Endothelial cell of umbilical vein (primary cell): ENCODE results near the gene RPH3AL. TPM values are rescaled to one million over a fixed set of nuclear protein-coding genes. Genes with fewer than 3 reads are reported as not detected.

ENCODE experiments used
- BruUV-seq: library from RNA; stranded (reverse); fragments of 400-500 nt; replicated peaks from 2 replicates; lab custom pipeline; 2021; lab: Mats Ljungman, UMichigan
- CTCF ChIA-PET: fragments of 300-600, 350-600 bp; sonication (Branson Sonifier 250); formaldehyde crosslinking; loops from one replicate; lab custom pipeline; 2021; ENCODE audit warnings: antibody characterized with exemption, inconsistent platforms; lab: Charles Lee
- POLR2A ChIA-PET: fragments of 300-600, 350-600 bp; sonication (Branson Sonifier 250); formaldehyde crosslinking; loops from one replicate; lab custom pipeline; 2021; ENCODE audit warnings: antibody characterized with exemption, inconsistent platforms; lab: Charles Lee
- DNase-seq: peaks from one replicate; pipeline ENCODE4 v3.0.0-alpha.2; 2011; ENCODE audit warnings: low read depth, low spot score
- FAIRE-seq: peaks from 2 replicates; lab custom pipeline; 2011; peaks lifted over from hg19 to GRCh38; lab: Jason Lieb, UNC
- H2AFZ ChIP-seq: 2 replicates; pipeline ENCODE4 v1.6.0; 2012; ENCODE audit warnings: low read depth, low read length, control low read depth, inconsistent platforms
- H3K27ac ChIP-seq: 2 replicates; pipeline ENCODE4 v1.5.1; 2011; ENCODE audit warnings: low read depth, mild to moderate bottlenecking, control low read depth, low read length, moderate library complexity; ENCODE audit not compliant: insufficient read depth
- H3K27me3 ChIP-seq, 2 experiments: 2 replicates each; pipeline versions ENCODE4 v1.6.0 to v1.6.1; 2011; ENCODE audit warnings: low read length in 2 of 2, mixed read lengths in 1 of 2; ENCODE audit not compliant: control insufficient read depth in 2 of 2, insufficient read depth in 2 of 2
- H3K36me3 ChIP-seq, 2 experiments: 2 replicates in 1 of 2; 3 replicates in 1 of 2; pipeline ENCODE4 v1.5.1; 2011; ENCODE audit warnings: low read length in 2 of 2, mild to moderate bottlenecking in 1 of 2, moderate library complexity in 1 of 2; ENCODE audit not compliant: control insufficient read depth in 2 of 2, insufficient read depth in 2 of 2; ENCODE audit errors: extremely low read depth in 1 of 2
- H3K4me1 ChIP-seq: 3 replicates; pipeline ENCODE4 v1.5.1; 2011; ENCODE audit warnings: mild to moderate bottlenecking, low read length; ENCODE audit not compliant: control insufficient read depth, insufficient read depth; ENCODE audit errors: extremely low read depth
- H3K4me2 ChIP-seq: 2 replicates; pipeline ENCODE4 v1.6.1; 2011; ENCODE audit warnings: low read length, control low read depth, mixed read lengths; ENCODE audit not compliant: insufficient read depth
- H3K4me3 ChIP-seq, 3 experiments: fragments of 200-600 bp in 1 of 3; sonication (generic), shearing (Covaris generic) in 1 of 3; replicated peaks in 1 of 3; 2 replicates each; pipeline ENCODE4 v1.5.1; 2011 to 2016; ENCODE audit warnings: control low read depth in 3 of 3, low read length in 3 of 3, mild to moderate bottlenecking in 2 of 3, inconsistent platforms in 1 of 3, low read depth in 1 of 3, moderate library complexity in 1 of 3; ENCODE audit not compliant: insufficient read depth in 1 of 3
- H3K79me2 ChIP-seq: 2 replicates; pipeline ENCODE4 v1.6.0; 2012; ENCODE audit warnings: low read length, inconsistent platforms; ENCODE audit not compliant: control insufficient read depth, insufficient read depth
- H3K9ac ChIP-seq: replicated peaks from 2 replicates; pipeline ENCODE3; 2011; ENCODE audit warnings: low read length, control low read depth; ENCODE audit not compliant: insufficient read depth; ENCODE audit errors: extremely low read depth
- H3K9me1 ChIP-seq: replicated peaks from 3 replicates; pipeline ENCODE4 v1.6.0; 2011; ENCODE audit warnings: mild to moderate bottlenecking, low read length; ENCODE audit not compliant: control insufficient read depth, insufficient read depth; ENCODE audit errors: extremely low read depth
- H3K9me3 ChIP-seq: replicated peaks from 2 replicates; pipeline ENCODE4 v1.5.1; 2012; ENCODE audit warnings: low read length, inconsistent platforms; ENCODE audit not compliant: control insufficient read depth, insufficient read depth
- H4K20me1 ChIP-seq: replicated peaks from 2 replicates; pipeline ENCODE3; 2011; ENCODE audit warnings: mild to moderate bottlenecking, low read length; ENCODE audit not compliant: control insufficient read depth, insufficient read depth; ENCODE audit errors: extremely low read depth
- EZH2 ChIP-seq: IDR thresholded peaks from 2 replicates; pipeline ENCODE4 v1.6.1; 2012; ENCODE audit warnings: borderline replicate concordance, low read depth, mild to moderate bottlenecking, moderate library complexity, low read length, inconsistent platforms; ENCODE audit not compliant: severe bottlenecking
- FOS ChIP-seq: IDR thresholded peaks from 2 replicates; pipeline ENCODE4 v1.6.1; 2011; ENCODE audit warnings: mild to moderate bottlenecking, low read length, moderate library complexity, borderline replicate concordance; ENCODE audit not compliant: insufficient read depth
- GATA2 ChIP-seq: IDR thresholded peaks from 2 replicates; pipeline ENCODE4 v1.7.0; 2011; ENCODE audit warnings: low read depth, mild to moderate bottlenecking, moderate library complexity, mixed read lengths, low read length; ENCODE audit not compliant: insufficient read length, insufficient read depth
- JUN ChIP-seq: IDR thresholded peaks from 2 replicates; pipeline ENCODE4 v1.6.1; 2011; ENCODE audit warnings: borderline replicate concordance, low read depth; ENCODE audit not compliant: insufficient read length, insufficient read depth
- MYC ChIP-seq: IDR thresholded peaks from one replicate; pipeline ENCODE4 v1.6.1; 2011; ENCODE audit warnings: mild to moderate bottlenecking, low read depth, low read length
- POLR2A ChIP-seq: IDR thresholded peaks from 2 replicates; pipeline ENCODE4 v1.6.1; 2012; ENCODE audit warnings: low read depth, mild to moderate bottlenecking, control low read depth, low read length
- POLR2AphosphoS5 ChIP-seq: IDR thresholded peaks from 2 replicates; pipeline ENCODE4 v1.6.1; 2012; ENCODE audit warnings: low read depth, mild to moderate bottlenecking, control low read depth, low read length, moderate library complexity; ENCODE audit not compliant: insufficient read depth
- dilution Hi-C: fragments of 300-500 bp; cut with MboI; formaldehyde crosslinking; loops from one replicate; pipeline ENCODE4 v1.15.0; 2019; ENCODE audit warnings: low sequenced_read_pairs; ENCODE audit not compliant: extremely low pct_ligation_motif_present
- intact Hi-C: fragments of 100-400 bp; cut with micrococcal nuclease; formaldehyde crosslinking; loops from one replicate; pipeline ENCODE4 v1.10.0; 2022
- polyA plus RNA-seq, 4 experiments: library from polyadenylated mRNA; depleted of rRNA in 3 of 4; stranded (reverse) in 3 of 4; unstranded in 1 of 4; fragments of >200 nt; gene quantifications; 2 replicates each; pipeline versions ENCODE4 v1.2.1 to v1.2.3, GENCODE V29; 2011 to 2012; ENCODE audit warnings: missing spikeins in 1 of 4
- total RNA-seq: library from RNA; stranded (reverse); gene quantifications from 2 replicates; pipeline ENCODE4 v1.2.3, GENCODE V29; 2021
- TF ChIP-seq, protein P1 (sequence below): IDR thresholded peaks from 2 replicates; pipeline ENCODE4 v1.6.1; 2011; ENCODE audit not compliant: insufficient read depth, insufficient read length
- TF ChIP-seq, protein P2 (sequence below), 2 donors: IDR thresholded peaks; 1 replicate in 1 of 2; 2 replicates in 1 of 2; pipeline ENCODE4 v1.5.1; 2011; ENCODE audit warnings: low read length in 2 of 2, mild to moderate bottlenecking in 2 of 2, moderate library complexity in 2 of 2, control low read depth in 1 of 2, inconsistent platforms in 1 of 2, low read depth in 1 of 2; ENCODE audit not compliant: insufficient read depth in 1 of 2; ENCODE audit errors: extremely low read depth in 1 of 2

The RPH3AL gene
- total and polyA plus RNA-seq, 2 donors (not counting 3 experiments of a cell fraction or from before 2014, with no cell fraction given), result 4.1 to 7.0 TPM

DNA sequence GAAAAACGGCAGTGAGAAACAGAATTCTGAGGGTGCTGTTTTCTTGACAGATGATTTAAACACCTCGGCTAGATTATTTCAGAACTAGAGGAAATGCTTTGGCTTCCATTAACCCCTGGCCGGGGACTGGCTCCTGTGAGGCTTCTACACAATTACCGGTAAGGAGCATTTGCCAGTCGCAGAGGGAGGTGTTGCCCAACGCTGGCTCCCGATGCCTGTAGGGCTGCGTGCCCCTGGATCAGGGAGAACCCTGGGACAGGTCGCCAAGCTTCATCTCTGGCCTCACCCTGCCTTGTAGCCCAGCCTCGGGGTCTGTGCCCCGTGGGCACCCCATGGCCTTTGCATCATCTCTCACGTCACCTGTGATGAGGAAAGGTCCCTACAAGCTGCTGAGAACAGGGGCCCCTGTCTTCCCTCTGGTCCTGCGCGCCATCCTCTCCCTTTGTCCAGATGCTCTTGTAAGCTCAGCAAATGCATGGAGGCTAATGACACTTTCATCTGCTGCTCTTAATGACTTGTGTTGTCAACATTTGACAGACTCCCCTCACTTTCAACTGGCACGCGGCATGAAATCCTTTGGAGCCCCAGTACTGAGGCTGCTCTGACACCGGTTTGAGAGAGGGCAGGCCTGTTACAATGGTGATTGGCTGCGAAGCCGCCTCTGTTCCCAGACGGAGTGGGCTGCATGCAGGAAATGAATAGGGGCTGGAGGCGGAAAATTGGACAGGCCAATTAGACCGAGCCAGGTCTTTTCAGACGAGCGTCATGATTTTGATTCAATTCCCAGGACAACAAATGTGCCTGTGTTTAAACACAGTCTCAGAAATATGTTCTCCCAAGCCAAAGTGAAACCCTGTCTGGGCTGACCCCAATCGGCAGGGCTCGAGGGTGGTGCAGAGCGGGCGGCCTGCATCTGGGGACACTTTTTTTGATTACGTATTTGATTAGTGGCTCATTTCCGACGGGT, 85.6 kb downstream of the RPH3AL start:
- BruUV-seq, result no TSS peak
- H3K4me3 ChIP-seq, result no peak overlapping the region
- TF ChIP-seq, protein P1, sequence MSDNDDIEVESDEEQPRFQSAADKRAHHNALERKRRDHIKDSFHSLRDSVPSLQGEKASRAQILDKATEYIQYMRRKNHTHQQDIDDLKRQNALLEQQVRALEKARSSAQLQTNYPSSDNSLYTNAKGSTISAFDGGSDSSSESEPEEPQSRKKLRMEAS, result no peak
- TF ChIP-seq POLR2AphosphoS5 (no peak), POLR2A (no peak), MYC (no peak), FOS (no peak), EZH2 (no peak), JUN (no peak), GATA2 (no peak)
- TF ChIP-seq, protein P2, sequence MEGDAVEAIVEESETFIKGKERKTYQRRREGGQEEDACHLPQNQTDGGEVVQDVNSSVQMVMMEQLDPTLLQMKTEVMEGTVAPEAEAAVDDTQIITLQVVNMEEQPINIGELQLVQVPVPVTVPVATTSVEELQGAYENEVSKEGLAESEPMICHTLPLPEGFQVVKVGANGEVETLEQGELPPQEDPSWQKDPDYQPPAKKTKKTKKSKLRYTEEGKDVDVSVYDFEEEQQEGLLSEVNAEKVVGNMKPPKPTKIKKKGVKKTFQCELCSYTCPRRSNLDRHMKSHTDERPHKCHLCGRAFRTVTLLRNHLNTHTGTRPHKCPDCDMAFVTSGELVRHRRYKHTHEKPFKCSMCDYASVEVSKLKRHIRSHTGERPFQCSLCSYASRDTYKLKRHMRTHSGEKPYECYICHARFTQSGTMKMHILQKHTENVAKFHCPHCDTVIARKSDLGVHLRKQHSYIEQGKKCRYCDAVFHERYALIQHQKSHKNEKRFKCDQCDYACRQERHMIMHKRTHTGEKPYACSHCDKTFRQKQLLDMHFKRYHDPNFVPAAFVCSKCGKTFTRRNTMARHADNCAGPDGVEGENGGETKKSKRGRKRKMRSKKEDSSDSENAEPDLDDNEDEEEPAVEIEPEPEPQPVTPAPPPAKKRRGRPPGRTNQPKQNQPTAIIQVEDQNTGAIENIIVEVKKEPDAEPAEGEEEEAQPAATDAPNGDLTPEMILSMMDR (IDR thresholded peaks at IDR 0.05; ENCODE audit: extremely low read depth in 1 of 2, insufficient read depth in 1 of 2, low read depth in 1 of 2, low read length in 2 of 2), result no peak
- H3K9me1 ChIP-seq, result no peaks in the 10 kb centered on the region
- FAIRE-seq (peak; percentile 76), DNase-seq (peak; percentile 72)
- H3K36me3 ChIP-seq, result no peaks in the 10 kb centered on the region
- dilution Hi-C loops, result no loop called here
- no peaks in the 10 kb centered on the region for H3K9me3 ChIP-seq
- H3K4me1 ChIP-seq, result peaks cover 9% of the 10 kb centered on the region
- ChIA-PET POLR2A (no interaction called here), CTCF (no interaction called here)
- peak overlapping the region; percentile 5 for H3K4me2 ChIP-seq
- H3K79me2 ChIP-seq, result no peaks in the 10 kb centered on the region
- H3K9ac ChIP-seq, result no peak overlapping the region
- H3K27me3 ChIP-seq, result no peaks in the 10 kb centered on the region
- H4K20me1 ChIP-seq, result no peaks in the 10 kb centered on the region
- intact Hi-C loops, result no loop called here
- peak overlapping the region; percentile 57 for H2AFZ ChIP-seq
- no peak overlapping the region for H3K27ac ChIP-seq
